ENCODE results near the gene CWC22. TPM values are rescaled to one million over a fixed set of nuclear protein-coding genes. Genes with fewer than 3 reads are reported as not detected.

The CWC22 gene
- total and polyA plus RNA-seq, 2 of the 8 experiments (the other 6 are each of a cell fraction or from before 2014, with no cell fraction given) = 3.7 to 34.0 TPM

GRCh38 chr2:179963626-179964025, 43.5 kb downstream of the CWC22 start (continued):
- TF ChIP-seq CHD7 (IDR thresholded peaks at IDR 0.05; ENCODE audit: insufficient replicate concordance, low read length) (no peak), GTF2F1 (IDR thresholded peaks at IDR 0.05; ENCODE audit: borderline replicate concordance, low read depth, low read length) (no peak), CHD2 (IDR thresholded peaks at IDR 0.05; ENCODE audit: low read length) (no peak), POU5F1 (IDR thresholded peaks at IDR 0.05; ENCODE audit: low read depth, low read length) (no peak), EGR1 (IDR thresholded peaks at IDR 0.05; ENCODE audit: borderline replicate concordance, low read depth, low read length) (no peak), TCF12 (IDR thresholded peaks at IDR 0.05; ENCODE audit: low read depth, low read length) (no peak), KDM4A (IDR thresholded peaks at IDR 0.05; ENCODE audit: low read depth, low read length, severe bottlenecking) (no peak)
- TF ChIP-seq, protein P1, sequence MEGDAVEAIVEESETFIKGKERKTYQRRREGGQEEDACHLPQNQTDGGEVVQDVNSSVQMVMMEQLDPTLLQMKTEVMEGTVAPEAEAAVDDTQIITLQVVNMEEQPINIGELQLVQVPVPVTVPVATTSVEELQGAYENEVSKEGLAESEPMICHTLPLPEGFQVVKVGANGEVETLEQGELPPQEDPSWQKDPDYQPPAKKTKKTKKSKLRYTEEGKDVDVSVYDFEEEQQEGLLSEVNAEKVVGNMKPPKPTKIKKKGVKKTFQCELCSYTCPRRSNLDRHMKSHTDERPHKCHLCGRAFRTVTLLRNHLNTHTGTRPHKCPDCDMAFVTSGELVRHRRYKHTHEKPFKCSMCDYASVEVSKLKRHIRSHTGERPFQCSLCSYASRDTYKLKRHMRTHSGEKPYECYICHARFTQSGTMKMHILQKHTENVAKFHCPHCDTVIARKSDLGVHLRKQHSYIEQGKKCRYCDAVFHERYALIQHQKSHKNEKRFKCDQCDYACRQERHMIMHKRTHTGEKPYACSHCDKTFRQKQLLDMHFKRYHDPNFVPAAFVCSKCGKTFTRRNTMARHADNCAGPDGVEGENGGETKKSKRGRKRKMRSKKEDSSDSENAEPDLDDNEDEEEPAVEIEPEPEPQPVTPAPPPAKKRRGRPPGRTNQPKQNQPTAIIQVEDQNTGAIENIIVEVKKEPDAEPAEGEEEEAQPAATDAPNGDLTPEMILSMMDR (IDR thresholded peaks at IDR 0.05; ENCODE audit: control extremely low read depth in 1 of 3, insufficient read depth in 1 of 3, low read depth in 1 of 3, low read length in 3 of 3) = no peak

All from H1 (cell line).